T-helper 1 cell treated with Interleukin-12 subunit alpha and Interleukin-12 subunit beta and Interleukin-4 antibody, amounts not matched to agents 30 ng/mL and 1 ng/mL, for 36 hours (primary cell): Measurements from ENCODE around the gene POLR3A. TPM values are rescaled to one million over a fixed set of nuclear protein-coding genes. Genes with fewer than 3 reads are reported as not detected.

ENCODE experiments used
- intact Hi-C: fragments of 100-400 bp; cut with micrococcal nuclease; formaldehyde crosslinking; loops from one replicate; pipeline ENCODE4 v1.15.1; 2024
- total RNA-seq: library from RNA; stranded (reverse); gene quantifications from 2 replicates; pipeline ENCODE4 v1.2.3, GENCODE V29; 2022

The POLR3A gene
- total RNA-seq, 1 donor from 2014 or later, result 24.2 TPM

DNA sequence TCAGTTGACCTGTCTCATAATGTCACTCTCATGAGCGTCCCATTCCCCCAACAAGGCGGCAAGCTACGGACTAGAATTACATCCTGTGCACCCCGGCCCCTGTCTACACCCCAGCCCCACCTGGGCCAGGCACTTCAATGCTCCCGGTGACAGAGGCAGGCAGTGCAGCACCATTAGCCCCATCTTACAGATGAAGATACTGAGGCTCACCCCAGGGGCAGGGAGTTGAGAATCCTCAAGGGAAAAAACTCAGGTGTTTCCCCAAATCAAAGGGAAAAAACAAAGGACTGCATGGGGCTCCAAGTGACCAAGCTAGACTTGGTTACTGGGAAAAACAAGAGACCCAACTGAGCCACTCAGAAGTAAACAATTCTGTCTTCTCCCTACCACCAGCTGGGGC, 107.3 kb downstream of the POLR3A start:
- intact Hi-C loops, result no loop called here

DNA sequence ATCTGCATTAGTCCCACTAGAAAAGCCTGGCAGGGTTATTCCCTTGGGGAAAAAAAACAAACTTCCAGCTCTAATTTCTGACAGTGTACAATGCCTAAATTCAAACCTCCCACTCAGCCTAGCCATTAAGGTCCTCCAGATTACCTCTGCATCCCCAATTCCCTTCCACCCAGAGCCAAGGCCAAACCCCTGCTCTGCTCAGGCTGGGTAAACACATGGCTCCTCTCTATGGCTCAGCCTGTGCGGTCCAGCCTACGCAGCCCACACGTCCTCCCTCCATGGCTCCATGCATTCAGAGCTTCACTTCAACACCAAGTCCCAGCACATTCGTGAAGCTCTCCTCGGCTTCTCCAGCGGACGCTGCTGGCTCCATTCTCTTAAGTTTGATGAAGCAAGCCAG, 107.9 kb downstream of the POLR3A start:
- intact Hi-C loops, result no loop called here

DNA sequence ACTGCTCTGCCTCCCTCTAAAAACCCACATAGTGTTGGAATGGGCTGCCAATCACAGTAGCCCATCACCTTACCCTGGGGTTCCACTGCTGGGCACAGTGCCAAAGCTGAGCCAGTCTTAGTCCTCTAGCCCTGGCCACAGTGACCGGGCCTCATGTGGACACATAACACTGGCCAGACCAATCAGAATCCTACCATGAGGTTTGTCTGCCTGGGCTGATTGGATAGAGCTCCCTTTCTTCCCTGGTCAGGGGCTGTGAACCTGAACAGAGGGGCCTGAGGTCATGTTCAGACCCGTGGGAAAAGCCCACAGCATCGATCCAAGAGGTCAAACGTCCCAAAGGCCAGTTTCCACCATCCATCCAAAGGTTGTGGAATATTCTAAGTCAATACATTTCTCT, 108.8 kb downstream of the POLR3A start:
- intact Hi-C loops, result no loop called here

DNA sequence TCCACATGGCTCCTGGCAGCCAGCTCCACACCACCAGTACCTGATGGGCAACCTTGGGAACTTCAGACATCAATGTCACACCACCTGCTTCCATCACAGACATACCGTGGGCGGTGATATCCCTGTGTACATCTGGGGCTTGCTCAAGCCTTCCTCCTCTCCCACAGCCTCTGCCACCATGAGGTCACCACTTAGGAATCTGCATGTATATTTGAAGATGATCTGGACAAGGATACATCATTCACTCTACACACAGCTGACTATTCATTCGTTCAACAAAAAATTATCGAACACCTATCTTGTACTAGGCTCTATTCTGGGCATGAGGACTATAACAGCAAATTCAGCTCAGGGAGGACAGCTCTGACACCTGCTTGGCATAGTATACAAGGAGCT, 109.6 kb downstream of the POLR3A start:
- intact Hi-C loops, result no loop called here

Other genes starting within 250 kb of the POLR3A start
- gene DLG5, start 102.8 kb downstream of the POLR3A start, total RNA-seq, result 5.6 and 7.0 TPM in 2 replicates
- gene RPS24, start 4.3 kb upstream of the POLR3A start, total RNA-seq, result 1,303 and 1,339 TPM in 2 replicates